GM18519 (cell line): ENCODE measurements around the gene ZSWIM2.
A peak's percentile ranks its signal among the peaks of the same experiment; 100 is the strongest.
"Not testable (repeated sequence)": the region's sequence is repeated elsewhere in the genome, so short reads cannot be mapped to it uniquely, and the experiment has no call there.

Experiments
- ATAC-seq: cut with Tn5 transposase; IDR thresholded peaks from one replicate; pipeline ENCODE4 v1.9.1; 2021; ENCODE audit warnings: mild to moderate bottlenecking, moderate library complexity; ENCODE audit not compliant: unreplicated experiment, low FRiP score

The ZSWIM2 gene, protein sequence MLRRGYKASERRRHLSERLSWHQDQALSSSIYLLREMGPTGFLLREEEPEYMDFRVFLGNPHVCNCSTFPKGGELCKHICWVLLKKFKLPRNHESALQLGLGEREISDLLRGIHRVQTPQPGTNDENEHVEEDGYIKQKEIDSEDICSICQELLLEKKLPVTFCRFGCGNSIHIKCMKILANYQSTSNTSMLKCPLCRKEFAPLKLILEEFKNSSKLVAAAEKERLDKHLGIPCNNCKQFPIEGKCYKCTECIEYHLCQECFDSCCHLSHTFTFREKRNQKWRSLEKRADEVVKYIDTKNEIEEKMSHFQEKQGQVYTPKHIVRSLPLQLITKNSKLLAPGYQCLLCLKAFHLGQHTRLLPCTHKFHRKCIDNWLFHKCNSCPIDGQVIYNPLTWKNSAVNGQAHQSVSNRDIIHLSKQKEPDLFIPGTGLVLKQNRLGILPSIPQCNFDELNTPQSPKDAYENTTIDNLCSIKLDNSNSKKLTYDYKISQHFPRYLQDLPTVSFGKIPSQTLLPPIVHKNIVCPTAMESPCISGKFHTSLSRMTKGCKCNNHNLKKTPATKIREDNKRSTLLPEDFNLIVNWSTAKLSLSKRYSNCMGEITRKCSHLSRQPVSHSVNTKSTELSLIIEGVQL

DNA sequence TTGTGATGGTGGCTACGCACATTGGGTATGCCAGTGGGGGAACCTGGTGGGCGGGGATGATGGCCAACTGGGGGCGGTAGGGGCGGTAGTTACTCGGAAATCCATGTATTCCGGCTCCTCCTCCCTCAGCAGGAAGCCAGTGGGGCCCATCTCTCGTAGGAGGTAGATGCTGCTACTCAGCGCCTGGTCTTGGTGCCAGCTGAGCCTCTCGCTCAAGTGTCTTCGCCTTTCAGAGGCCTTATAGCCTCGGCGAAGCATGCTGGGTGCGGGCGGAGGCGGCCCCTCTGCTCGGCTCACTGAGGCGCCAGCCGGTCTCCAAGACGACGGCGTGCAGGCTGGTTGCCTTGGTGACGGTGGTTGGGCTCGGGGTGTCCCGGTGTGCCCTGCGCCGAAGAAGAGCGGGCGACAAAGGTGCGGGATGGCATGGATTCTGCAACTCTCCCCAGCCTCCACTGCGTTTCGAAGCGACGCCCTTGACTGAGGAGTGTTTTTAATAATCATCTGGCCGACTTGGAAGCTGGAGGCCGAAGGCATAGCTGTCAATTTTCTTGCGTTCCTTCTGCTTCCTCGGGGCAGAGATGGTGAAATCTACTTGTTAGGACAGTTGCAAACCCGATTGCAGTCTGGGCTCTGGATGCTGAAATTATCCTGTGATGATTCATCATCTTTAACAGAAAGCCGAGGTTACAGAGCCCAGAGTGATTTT, at the start of gene ZSWIM2:
Gene ZSWIM2 (minus strand): TSS at position 298 of the 706 bp plus-strand sequence. CDS start 40 bp downstream, at position 258.
- peak; percentile 81 for ATAC-seq

- not testable (repeated sequence) for ATAC-seq
Observed at GRCh38 chr2:186896220-186896619, 47.2 kb upstream of the ZSWIM2 start.

GRCh38 chr2:186895451-186895850, 46.5 kb upstream of the ZSWIM2 start:
- no peak for ATAC-seq

GRCh38 chr2:186894478-186894877, 45.5 kb upstream of the ZSWIM2 start:
- no peak for ATAC-seq

GRCh38 chr2:186892821-186893220, 43.9 kb upstream of the ZSWIM2 start:
- no peak for ATAC-seq

DNA sequence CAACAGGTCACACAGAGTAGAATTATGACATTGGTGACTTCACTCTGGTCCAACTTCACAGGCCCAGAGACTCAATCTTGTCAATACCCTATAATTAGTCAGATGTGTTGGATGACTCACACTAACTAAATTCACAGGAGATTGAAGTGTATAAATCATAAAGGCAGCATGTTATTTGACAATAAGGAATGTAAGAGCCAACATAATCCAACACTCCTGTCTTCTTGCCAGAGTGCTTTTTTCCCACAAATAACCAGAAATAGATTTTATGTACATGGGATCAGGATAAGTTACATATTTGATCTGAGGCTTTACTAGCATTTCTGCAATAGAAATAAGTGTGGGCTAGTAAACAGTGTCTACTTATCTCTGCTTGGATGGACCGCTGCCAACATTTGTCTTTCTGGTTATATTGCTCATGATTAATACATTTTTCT, 42.2 kb upstream of the ZSWIM2 start:
- no peak for ATAC-seq

DNA sequence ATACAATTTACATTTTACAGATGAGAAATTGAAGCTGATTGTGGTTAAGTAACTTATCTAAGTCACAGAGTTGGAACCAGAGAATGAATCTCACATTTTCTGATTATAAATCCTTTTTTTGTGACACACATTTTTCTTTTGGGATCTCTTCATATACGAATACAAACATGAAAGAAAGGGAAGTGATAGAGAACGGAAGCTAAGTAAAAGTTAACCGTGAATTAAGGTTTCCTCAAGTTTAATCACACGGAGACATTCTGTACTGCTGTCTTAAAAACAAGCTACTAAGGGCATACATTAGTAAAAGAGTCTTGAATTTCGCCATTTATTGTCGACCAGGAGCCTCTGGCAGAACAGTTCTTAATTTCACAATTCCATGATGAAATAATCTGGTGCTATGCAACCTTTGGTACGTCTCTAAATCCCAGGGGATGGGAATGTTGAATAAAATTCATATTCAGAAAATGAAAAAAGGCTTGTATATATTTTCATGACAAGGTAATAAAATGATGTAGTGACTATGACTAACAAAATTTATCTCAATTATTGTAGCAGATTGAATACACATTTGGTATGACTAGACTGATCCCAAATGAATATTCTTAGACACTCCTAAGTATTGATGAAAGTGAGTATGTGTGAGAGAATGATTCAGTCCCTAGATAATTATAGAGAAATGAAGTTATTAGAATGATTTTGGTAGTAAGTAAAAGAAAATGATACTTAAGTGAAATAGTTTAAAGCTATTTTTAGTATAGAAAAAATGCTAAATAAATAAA, 40.3 kb upstream of the ZSWIM2 start:
- ATAC-seq, result no peak

DNA sequence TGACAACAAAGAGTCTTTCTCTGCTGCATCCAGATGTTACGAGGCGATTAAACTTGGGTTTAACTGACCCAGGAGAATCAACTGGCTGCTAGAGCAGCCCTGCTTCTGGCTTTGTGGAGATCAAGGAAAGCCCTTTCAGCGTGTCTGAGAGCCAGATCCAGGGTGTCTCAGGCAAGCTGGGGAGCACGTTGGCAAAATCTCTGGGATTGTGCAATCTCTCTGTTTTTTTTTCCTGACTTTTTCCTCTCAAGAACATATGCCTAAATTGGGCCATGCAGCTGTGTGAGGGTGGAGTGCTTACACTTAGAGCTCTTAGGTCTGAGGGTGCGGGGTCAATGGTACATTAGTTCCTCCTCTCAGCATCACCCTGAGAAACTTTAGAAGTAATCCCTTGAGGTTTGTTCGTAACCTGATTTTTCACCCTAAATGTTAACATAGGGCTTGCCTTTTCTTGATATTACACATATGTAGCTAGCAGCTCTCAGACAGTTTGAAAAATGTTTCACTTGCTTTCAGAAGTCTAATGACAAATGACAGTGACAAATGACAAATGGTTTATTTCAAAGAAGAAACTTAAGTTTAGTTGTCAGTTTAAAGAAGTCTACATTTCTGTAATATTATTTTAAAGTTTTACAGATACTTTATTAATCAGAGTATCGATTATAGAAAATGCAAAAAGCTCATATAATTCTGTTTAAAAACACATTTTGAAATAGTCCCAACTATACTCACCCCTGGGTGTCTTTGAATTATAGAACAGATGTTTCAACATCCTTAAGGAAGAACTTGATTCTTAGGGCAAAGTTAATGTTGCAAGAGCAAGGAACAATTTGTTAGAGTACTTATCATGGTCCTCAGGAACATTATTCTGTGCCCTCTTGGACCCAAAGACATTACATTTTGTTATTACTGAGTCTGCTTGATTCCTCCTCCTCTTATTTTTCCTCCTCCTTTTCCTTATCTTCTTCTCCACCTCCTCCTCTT, 38.4 kb upstream of the ZSWIM2 start:
- ATAC-seq, result no peak

GRCh38 chr2:186884587-186884986, 35.6 kb upstream of the ZSWIM2 start:
- ATAC-seq, result no peak

GRCh38 chr2:186883666-186884065, 34.7 kb upstream of the ZSWIM2 start:
- no peak for ATAC-seq

GRCh38 chr2:186882511-186883071, 33.6 kb upstream of the ZSWIM2 start:
- ATAC-seq, result no peak

DNA sequence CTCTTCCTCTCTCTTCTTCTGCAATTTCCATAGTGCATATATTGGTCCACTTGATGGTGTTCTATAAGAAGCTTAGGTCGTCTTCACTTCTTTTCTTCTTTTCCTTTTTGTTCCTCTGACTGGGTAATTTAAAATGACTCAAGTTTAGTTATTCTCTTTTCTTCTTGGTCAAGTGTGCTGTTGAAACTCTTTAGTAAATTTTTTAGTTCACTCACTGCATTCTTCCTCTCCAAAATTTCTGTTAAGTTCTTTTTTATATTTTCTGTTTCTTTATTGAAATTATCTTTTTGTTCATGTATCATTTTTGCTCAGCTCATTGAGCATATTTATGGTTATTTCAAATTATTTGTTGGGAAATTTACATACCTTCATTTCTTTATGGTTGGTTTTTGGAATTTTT, 32.7 kb upstream of the ZSWIM2 start:
- ATAC-seq, result no peak

DNA sequence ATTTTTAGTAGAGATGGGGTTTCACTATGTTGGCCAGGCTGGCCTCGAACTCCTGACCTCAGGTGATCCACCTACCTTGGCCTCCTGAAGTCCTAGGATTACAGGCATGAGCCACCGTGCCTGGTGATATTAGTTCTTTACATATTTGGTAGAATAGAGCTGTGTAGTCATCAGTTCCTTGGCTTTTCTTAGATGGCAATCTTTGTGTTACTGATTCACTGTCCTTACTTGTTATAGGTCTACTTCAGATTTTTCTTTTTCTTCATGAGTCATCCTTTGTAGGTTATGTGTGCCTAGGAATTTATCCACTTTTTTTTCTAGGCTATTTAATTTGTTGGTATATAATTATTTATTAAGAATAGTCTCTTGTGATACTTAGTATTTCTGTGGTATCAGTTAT, 30.3 kb upstream of the ZSWIM2 start:
- no peak for ATAC-seq

DNA sequence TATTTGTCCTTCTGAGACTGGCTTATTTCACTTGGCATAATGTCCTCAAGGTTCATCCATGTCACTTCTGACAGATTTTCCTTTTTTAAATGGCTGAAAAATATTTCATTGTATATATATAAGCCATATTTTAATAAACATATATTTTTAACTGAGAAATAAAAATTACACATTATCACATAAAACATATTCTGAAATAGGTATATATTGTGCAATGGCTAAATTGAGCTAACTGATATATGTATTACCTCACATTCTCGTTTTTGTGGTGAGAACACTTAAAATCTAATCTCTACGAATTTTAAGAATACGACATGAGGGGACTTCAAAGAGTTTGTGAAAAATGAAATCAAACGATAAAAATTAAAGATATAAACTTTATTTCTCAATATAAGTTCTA, 25.7 kb upstream of the ZSWIM2 start:
- no peak for ATAC-seq

DNA sequence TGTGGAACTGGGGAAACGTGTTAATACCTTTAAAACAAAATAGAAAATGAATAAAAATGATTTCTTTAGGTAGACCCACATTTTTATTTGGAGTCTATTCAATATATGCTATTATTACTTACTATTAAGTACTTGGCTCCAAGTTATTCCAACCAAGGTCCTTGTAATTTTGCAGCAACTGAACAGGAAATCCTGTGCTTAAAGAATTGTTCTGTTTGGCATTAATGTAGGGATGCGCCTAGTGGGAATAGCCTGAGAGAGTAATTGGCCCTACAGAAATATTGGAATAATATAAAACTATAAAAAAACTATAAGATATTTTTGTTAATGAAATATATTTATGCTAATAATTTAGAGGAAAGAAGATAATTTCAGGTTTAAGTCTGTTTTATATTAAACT, 22.9 kb upstream of the ZSWIM2 start:
- ATAC-seq, result no peak

GRCh38 chr2:186868344-186868743, 19.4 kb upstream of the ZSWIM2 start:
- ATAC-seq, result no peak

- ATAC-seq, result no peak
Observed at GRCh38 chr2:186862869-186863709, 14.1 kb upstream of the ZSWIM2 start.

DNA sequence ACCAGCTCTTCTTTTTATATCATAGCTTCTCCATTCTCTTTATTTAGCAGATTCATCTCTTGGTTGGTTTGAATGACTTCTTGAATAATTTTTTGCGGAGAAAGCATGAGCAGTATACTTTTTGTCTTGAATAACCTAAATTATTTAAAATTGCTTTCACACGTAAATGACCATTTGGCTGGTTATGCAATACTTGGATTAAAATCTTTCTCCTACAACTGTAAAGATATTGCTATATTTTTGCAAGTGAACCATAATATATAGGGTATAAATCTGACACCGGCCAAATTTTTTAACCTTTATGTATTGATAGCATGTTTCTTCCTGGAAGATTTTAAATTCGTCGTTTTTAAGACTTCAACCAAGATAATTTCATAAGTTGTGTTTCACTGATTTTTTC, 6.2 kb upstream of the ZSWIM2 start:
- no peak for ATAC-seq
